HEK293 (cell line): ENCODE measurements around the gene SLC7A11.

Experiments used
- CTCF ChIA-PET: fragments of 350-600 bp; formaldehyde crosslinking; extraction: SDS; loops from one replicate; lab custom pipeline; 2021; ENCODE audit warnings: antibody characterized with exemption; lab: Yijun Ruan, JAX
- POLR2A ChIA-PET: fragments of 300-600 bp; formaldehyde crosslinking; extraction: SDS; loops from one replicate; lab custom pipeline; 2020; ENCODE audit warnings: antibody characterized with exemption, inconsistent platforms; lab: Yijun Ruan, JAX
- H3K27ac ChIP-seq: fragments of 200-500 bp; sonication (Bioruptor generic); 2 replicates; pipeline ENCODE4 v1.5.1; 2014; ENCODE audit warnings: low read depth, low read length, control low read depth, inconsistent platforms; ENCODE audit errors: extremely low read depth
- H3K36me3 ChIP-seq, 2 experiments: fragments of 200-500 bp in 1 of 2; sonication (Bioruptor generic) in 1 of 2; 1 replicate in 1 of 2; 2 replicates in 1 of 2; pipeline ENCODE4 v1.5.1; 2014 to 2017; ENCODE audit warnings: inconsistent platforms in 2 of 2, low read length in 2 of 2; ENCODE audit not compliant: control insufficient read depth in 2 of 2, insufficient read depth in 1 of 2
- H3K4me1 ChIP-seq: fragments of 200-500 bp; sonication (Bioruptor generic); 2 replicates; pipeline ENCODE4 v1.5.1; 2014; ENCODE audit warnings: mild to moderate bottlenecking, low read length, inconsistent platforms; ENCODE audit not compliant: control insufficient read depth, insufficient read depth
- H3K4me3 ChIP-seq: 2 replicates; pipeline ENCODE4 v1.5.1; 2011; ENCODE audit warnings: low read depth, mild to moderate bottlenecking, control low read depth, low read length, moderate library complexity
- H3K9me3 ChIP-seq: fragments of 200-500 bp; sonication (Bioruptor generic); 2 replicates; pipeline ENCODE4 v1.5.1; 2014; ENCODE audit warnings: low read depth, low read length, inconsistent platforms; ENCODE audit not compliant: control insufficient read depth, insufficient read depth
- AEBP2 ChIP-seq: fragments of 450-650 bp; formaldehyde crosslinking; IDR thresholded peaks from 2 replicates; pipeline ENCODE4 v1.5.1; 2016; ENCODE audit warnings: missing biosample characterization, missing genetic modification characterization, borderline replicate concordance
- IKZF3 ChIP-seq: fragments of 450-650 bp; IDR thresholded peaks from 2 replicates; pipeline ENCODE4 v1.5.0; 2018; ENCODE audit warnings: missing biosample characterization, mild to moderate bottlenecking, missing genetic modification characterization, moderate library complexity
- OSR2 ChIP-seq: fragments of 450-650 bp; formaldehyde crosslinking; IDR thresholded peaks from 2 replicates; pipeline ENCODE4 v1.5.1; 2016; ENCODE audit warnings: missing biosample characterization, missing genetic modification characterization
- PATZ1 ChIP-seq: fragments of 450-650 bp; formaldehyde crosslinking; IDR thresholded peaks from 2 replicates; pipeline ENCODE4 v1.5.1; 2016; ENCODE audit warnings: missing biosample characterization, missing genetic modification characterization
- REST ChIP-seq: fragments of 450-650 bp; formaldehyde crosslinking; IDR thresholded peaks from 2 replicates; pipeline ENCODE4 v1.5.1; 2016; ENCODE audit warnings: missing biosample characterization, missing genetic modification characterization
- SALL2 ChIP-seq: fragments of 450-650 bp; formaldehyde crosslinking; IDR thresholded peaks from 2 replicates; pipeline ENCODE4 v1.5.0; 2017; ENCODE audit warnings: missing biosample characterization, mild to moderate bottlenecking, missing genetic modification characterization, borderline replicate concordance
- SETDB1 ChIP-seq: IDR thresholded peaks from one replicate; pipeline ENCODE4 v1.6.1; 2017; ENCODE audit warnings: mild to moderate bottlenecking, low read length, moderate library complexity, mixed read lengths; ENCODE audit not compliant: insufficient read length
- SP2 ChIP-seq: fragments of 450-650 bp; formaldehyde crosslinking; IDR thresholded peaks from 2 replicates; pipeline ENCODE4 v1.5.1; 2016; ENCODE audit warnings: missing biosample characterization, missing genetic modification characterization
- ZNF169 ChIP-seq: fragments of 450-650 bp; formaldehyde crosslinking; IDR thresholded peaks from 2 replicates; pipeline ENCODE4 v1.5.1; 2016; ENCODE audit warnings: missing biosample characterization, missing genetic modification characterization
- ZNF211 ChIP-seq: fragments of 450-650 bp; formaldehyde crosslinking; IDR thresholded peaks from 2 replicates; pipeline ENCODE4 v1.5.1; 2016; ENCODE audit warnings: low read depth, missing biosample characterization, missing genetic modification characterization
- ZNF239 ChIP-seq: fragments of 450-650 bp; formaldehyde crosslinking; IDR thresholded peaks from 2 replicates; pipeline ENCODE4 v1.5.1; 2016; ENCODE audit warnings: missing biosample characterization, missing genetic modification characterization
- ZNF248 ChIP-seq: fragments of 450-650 bp; formaldehyde crosslinking; IDR thresholded peaks from 2 replicates; pipeline ENCODE4 v1.5.1; 2017; ENCODE audit warnings: missing biosample characterization, missing genetic modification characterization
- ZNF341 ChIP-seq: fragments of 450-650 bp; formaldehyde crosslinking; IDR thresholded peaks from 2 replicates; pipeline ENCODE4; 2016; ENCODE audit warnings: low read depth, missing biosample characterization, missing genetic modification characterization
- ZNF394 ChIP-seq: fragments of 450-650 bp; formaldehyde crosslinking; IDR thresholded peaks from 2 replicates; pipeline ENCODE4 v1.5.1; 2016; ENCODE audit warnings: missing biosample characterization, missing genetic modification characterization, mild to moderate bottlenecking, moderate library complexity, borderline replicate concordance
- ZNF548 ChIP-seq: fragments of 450-650 bp; formaldehyde crosslinking; IDR thresholded peaks from 2 replicates; pipeline ENCODE4 v1.5.1; 2016; ENCODE audit warnings: missing biosample characterization, missing genetic modification characterization
- ZNF555 ChIP-seq: fragments of 450-650 bp; formaldehyde crosslinking; conservative IDR thresholded peaks from 2 replicates; pipeline ENCODE4 v1.5.1; 2017; ENCODE audit warnings: missing biosample characterization, mild to moderate bottlenecking, missing genetic modification characterization, inconsistent platforms
- ZNF558 ChIP-seq: fragments of 450-650 bp; formaldehyde crosslinking; IDR thresholded peaks from 2 replicates; pipeline ENCODE4 v1.5.1; 2016; ENCODE audit warnings: missing biosample characterization, missing genetic modification characterization
- ZNF560 ChIP-seq: fragments of 450-650 bp; formaldehyde crosslinking; IDR thresholded peaks from 2 replicates; pipeline ENCODE4 v1.5.1; 2017; ENCODE audit warnings: missing biosample characterization, missing genetic modification characterization, borderline replicate concordance
- ZNF585B ChIP-seq: fragments of 450-650 bp; formaldehyde crosslinking; IDR thresholded peaks from 2 replicates; pipeline ENCODE4 v1.5.1; 2016; ENCODE audit warnings: missing biosample characterization, missing genetic modification characterization
- ZNF600 ChIP-seq: fragments of 450-650 bp; formaldehyde crosslinking; IDR thresholded peaks from 2 replicates; pipeline ENCODE4 v1.5.1; 2016; ENCODE audit warnings: missing biosample characterization, missing genetic modification characterization
- ZNF621 ChIP-seq: fragments of 450-650 bp; formaldehyde crosslinking; IDR thresholded peaks from 2 replicates; pipeline ENCODE4 v1.5.1; 2017; ENCODE audit warnings: missing biosample characterization, missing genetic modification characterization
- ZNF654 ChIP-seq: fragments of 450-650 bp; formaldehyde crosslinking; IDR thresholded peaks from 2 replicates; pipeline ENCODE4 v1.5.1; 2016; ENCODE audit warnings: low read depth, missing biosample characterization, missing genetic modification characterization
- ZNF660 ChIP-seq: fragments of 450-650 bp; IDR thresholded peaks from 2 replicates; pipeline ENCODE4 v1.5.1; 2018; ENCODE audit warnings: missing biosample characterization, mild to moderate bottlenecking, missing genetic modification characterization
- ZNF707 ChIP-seq: fragments of 450-650 bp; formaldehyde crosslinking; IDR thresholded peaks from 2 replicates; pipeline ENCODE4 v1.5.1; 2016; ENCODE audit warnings: missing biosample characterization, missing genetic modification characterization
- TF ChIP-seq, protein P1 (sequence below): fragments of 450-650 bp; formaldehyde crosslinking; IDR thresholded peaks from 2 replicates; pipeline ENCODE4 v1.5.1; 2017; ENCODE audit warnings: missing biosample characterization, missing genetic modification characterization
- TF ChIP-seq, protein P2 (sequence below): fragments of 450-650 bp; IDR thresholded peaks from 2 replicates; pipeline ENCODE4 v1.5.1; 2018; ENCODE audit warnings: missing biosample characterization, mild to moderate bottlenecking, missing genetic modification characterization
- TF ChIP-seq, protein P3 (sequence below): fragments of 450-650 bp; formaldehyde crosslinking; IDR thresholded peaks from 2 replicates; pipeline ENCODE4 v1.5.1; 2016; ENCODE audit warnings: missing biosample characterization, missing genetic modification characterization

SLC7A11 gene

GRCh38 chr4:138262030-138262429 is 19.9 kb upstream of the SLC7A11 start:
- CTCF ChIA-PET: no interaction called here
- TF ChIP-seq ZNF341 (tag by site-specific recombination): no peak
- TF ChIP-seq ZNF211 (tag by site-specific recombination): no peak
- no peak for TF ChIP-seq ZNF169 (tag by site-specific recombination)
- TF ChIP-seq ZNF621 (tag by site-specific recombination): no peak
- TF ChIP-seq ZNF707 (tag by site-specific recombination): no peak
- no peak for TF ChIP-seq OSR2 (tag by site-specific recombination)
- no peak for TF ChIP-seq ZNF560 (tag by site-specific recombination)
- no peak for TF ChIP-seq SP2 (tag by site-specific recombination)
- no peak for TF ChIP-seq ZNF558 (tag by site-specific recombination)
- TF ChIP-seq ZNF585B (tag by site-specific recombination): no peak
- no peak for TF ChIP-seq SALL2 (tag by site-specific recombination)
- no peak for TF ChIP-seq ZNF555 (tag by site-specific recombination)
- no peak for TF ChIP-seq ZNF248 (tag by site-specific recombination)
- no peak for TF ChIP-seq IKZF3
- TF ChIP-seq REST (tag by site-specific recombination): no peak
- Histone ChIP-seq H3K36me3 (no peaks in the 10 kb centered on the region), H3K27ac (no peak overlapping the region), H3K9me3 (no peaks in the 10 kb centered on the region), H3K4me3 (no peak overlapping the region), H3K4me1 (no peaks in the 10 kb centered on the region)
- POLR2A ChIA-PET: no interaction called here

DNA sequence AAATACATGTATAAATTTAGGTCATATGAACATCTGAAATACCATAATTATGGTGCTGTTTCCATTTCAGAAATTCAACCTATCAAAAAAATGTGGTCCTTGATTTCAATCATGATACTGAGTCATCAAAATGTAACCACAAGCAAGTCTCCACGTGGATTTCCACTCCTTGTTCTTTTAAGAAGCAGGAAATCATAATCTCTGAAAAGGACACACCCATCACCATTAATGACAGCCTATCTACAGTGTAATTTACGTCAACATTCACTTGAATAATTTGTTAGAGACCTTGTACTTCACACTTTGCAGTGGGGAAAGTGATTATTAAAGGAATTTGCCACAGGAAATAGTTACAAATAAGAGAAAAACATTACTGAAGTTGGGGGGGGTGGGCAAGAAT is 17.7 kb upstream of the SLC7A11 start:
- no peaks in the 10 kb centered on the region for H3K36me3 ChIP-seq
- POLR2A ChIA-PET: no interaction called here
- no peak overlapping the region for H3K4me3 ChIP-seq
- H3K27ac ChIP-seq: no peak overlapping the region
- CTCF ChIA-PET: interaction anchor here (0.8 kb wide), 1 partner anchor 13 kb away, joined by 3 read pairs; no protein-coding TSS in a partner anchor
- H3K4me1 ChIP-seq: no peaks in the 10 kb centered on the region
- no peaks in the 10 kb centered on the region for H3K9me3 ChIP-seq
- no peak for TF ChIP-seq PATZ1 (tag by site-specific recombination)
- TF ChIP-seq ZNF394 (tag by site-specific recombination): no peak
- TF ChIP-seq, protein P1, sequence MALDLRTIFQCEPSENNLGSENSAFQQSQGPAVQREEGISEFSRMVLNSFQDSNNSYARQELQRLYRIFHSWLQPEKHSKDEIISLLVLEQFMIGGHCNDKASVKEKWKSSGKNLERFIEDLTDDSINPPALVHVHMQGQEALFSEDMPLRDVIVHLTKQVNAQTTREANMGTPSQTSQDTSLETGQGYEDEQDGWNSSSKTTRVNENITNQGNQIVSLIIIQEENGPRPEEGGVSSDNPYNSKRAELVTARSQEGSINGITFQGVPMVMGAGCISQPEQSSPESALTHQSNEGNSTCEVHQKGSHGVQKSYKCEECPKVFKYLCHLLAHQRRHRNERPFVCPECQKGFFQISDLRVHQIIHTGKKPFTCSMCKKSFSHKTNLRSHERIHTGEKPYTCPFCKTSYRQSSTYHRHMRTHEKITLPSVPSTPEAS: no peak
- TF ChIP-seq, protein P2, sequence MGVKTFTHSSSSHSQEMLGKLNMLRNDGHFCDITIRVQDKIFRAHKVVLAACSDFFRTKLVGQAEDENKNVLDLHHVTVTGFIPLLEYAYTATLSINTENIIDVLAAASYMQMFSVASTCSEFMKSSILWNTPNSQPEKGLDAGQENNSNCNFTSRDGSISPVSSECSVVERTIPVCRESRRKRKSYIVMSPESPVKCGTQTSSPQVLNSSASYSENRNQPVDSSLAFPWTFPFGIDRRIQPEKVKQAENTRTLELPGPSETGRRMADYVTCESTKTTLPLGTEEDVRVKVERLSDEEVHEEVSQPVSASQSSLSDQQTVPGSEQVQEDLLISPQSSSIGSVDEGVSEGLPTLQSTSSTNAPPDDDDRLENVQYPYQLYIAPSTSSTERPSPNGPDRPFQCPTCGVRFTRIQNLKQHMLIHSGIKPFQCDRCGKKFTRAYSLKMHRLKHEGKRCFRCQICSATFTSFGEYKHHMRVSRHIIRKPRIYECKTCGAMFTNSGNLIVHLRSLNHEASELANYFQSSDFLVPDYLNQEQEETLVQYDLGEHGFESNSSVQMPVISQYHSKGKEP (tag by site-specific recombination): no peak
- no peak for TF ChIP-seq ZNF600 (tag by site-specific recombination)
- no peak for TF ChIP-seq ZNF548 (tag by site-specific recombination)
- no peak for TF ChIP-seq ZNF239 (tag by site-specific recombination)
- TF ChIP-seq ZNF654 (tag by site-specific recombination): no peak
- TF ChIP-seq ZNF660 (tag by site-specific recombination): no peak
- TF ChIP-seq SETDB1: no peak
- TF ChIP-seq, protein P3, sequence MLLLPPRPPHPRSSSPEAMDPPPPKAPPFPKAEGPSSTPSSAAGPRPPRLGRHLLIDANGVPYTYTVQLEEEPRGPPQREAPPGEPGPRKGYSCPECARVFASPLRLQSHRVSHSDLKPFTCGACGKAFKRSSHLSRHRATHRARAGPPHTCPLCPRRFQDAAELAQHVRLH: no peak
- TF ChIP-seq AEBP2: no peak
